Fibroblast of skin of right biceps (primary cell): Measurements from ENCODE around the gene GRK6.
A peak's percentile ranks its signal among the peaks of the same experiment; 100 is the strongest.

Experiments used
- DNase-seq: peaks from one replicate; pipeline ENCODE4 v3.0.0-alpha.2; 2013

GRK6 gene

GRCh38 chr5:177426566-177427210, at the start of gene GRK6:
Gene GRK6, plus strand, starts transcription at chr5:177426676. Its CDS starts 170 bp downstream, at chr5:177426846.
- peak; percentile 30 for DNase-seq

DNA sequence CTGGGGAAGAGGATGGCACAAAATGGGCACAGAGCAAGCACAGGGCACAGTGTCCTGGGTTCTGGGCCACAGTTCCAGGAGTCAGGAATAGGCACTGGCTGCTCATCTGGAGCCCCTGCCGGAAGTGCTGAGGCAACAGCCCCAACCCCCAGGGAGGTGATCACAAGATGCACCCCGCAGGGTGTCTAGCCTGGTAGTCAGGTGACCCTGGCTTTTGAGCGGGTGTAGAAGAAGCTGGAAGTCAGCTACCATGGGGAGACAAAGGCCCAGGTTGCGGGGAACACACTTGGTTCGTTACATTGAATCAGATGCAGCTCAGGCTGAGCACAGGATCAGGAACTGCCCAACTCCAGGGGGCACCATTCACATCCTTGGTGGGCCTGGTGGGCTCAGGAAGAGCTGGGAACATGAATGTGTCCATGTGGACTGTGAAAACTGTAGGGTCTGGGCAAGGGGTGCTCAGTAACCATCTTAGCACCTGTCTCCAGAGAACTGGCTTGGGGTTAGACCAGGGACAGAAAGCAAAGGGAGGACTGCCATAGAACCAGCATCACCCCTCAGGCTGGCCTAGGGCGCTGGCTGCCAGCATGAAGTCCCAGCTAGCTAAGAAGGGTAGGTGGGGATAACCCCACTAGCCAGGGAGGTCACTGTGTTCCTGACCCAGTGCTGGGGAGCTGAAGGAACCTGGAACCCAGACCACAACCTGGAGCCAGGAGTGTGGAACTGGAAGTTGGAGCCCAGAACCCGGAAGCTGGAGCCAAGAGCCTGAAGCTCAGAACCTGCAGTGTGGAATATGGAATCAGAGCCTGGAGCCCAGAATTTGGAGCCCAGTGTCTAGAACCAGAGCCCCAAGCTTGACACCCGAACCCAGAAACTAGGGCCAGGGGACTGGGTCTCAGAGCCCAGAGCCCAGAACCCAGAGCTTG, 48.4 kb upstream of the GRK6 start:
- no peak for DNase-seq

- peak; percentile 89 for DNase-seq
These were observed 47.3 kb upstream of the GRK6 start for GRCh38 chr5:177378884-177379883.

GRCh38 chr5:177380805-177381126, 45.7 kb upstream of the GRK6 start:
- no peak for DNase-seq

DNA sequence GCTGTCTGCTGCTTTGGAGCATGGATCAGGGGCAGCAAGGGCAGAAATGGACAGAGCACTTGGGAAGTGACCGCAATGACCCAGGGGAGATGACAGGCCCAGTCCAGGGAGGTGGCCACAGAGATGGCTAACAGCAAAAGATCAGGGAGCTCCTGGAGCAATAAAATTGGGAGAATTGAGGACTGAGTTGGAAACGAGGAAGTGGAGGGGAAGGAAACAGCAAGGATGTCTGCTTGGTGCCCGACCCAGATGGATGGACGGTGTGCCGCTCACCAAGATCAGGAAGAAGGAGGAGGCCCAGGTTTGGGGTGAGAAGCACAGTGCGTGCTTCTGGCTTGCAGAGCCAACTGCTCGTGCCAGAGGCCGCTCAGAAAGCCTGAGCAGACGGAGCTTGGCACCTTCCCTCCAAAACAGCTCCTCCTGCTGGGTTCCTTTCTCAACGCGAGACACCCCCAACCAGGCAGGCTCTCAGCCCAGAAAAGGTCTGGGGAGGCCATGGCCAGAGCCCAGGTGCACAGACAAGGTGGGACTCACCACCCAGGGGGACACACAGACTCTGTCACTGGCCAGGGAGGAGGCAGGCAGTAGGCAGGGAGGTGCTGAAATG, 44.0 kb upstream of the GRK6 start:
- DNase-seq = peak; percentile 21

DNA sequence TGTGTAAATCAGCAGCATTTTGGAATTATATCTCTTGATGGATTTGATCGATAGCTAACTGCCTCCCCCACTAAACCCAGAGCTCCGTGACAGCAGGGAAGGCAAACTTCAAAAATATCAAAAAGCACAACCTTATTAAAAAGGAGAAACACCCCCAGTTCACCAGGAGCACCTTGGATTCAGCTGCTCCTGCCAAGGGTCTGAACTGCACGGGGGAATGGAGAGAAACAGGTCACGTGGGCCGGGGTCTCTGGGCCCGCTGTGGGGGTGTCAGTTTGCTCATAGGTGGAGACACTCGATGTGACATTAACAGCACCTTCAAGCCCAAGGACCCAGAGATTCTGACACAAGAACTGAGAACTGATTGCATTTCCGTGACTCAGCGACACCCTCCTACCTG, 43.3 kb upstream of the GRK6 start:
- DNase-seq = no peak

GRCh38 chr5:177384134-177384533, 42.3 kb upstream of the GRK6 start, which contains the start of gene SLC34A1:
Gene SLC34A1, plus strand, starts transcription at chr5:177384434. Its CDS starts 1,308 bp downstream, at chr5:177385742.
- DNase-seq = no peak

DNA sequence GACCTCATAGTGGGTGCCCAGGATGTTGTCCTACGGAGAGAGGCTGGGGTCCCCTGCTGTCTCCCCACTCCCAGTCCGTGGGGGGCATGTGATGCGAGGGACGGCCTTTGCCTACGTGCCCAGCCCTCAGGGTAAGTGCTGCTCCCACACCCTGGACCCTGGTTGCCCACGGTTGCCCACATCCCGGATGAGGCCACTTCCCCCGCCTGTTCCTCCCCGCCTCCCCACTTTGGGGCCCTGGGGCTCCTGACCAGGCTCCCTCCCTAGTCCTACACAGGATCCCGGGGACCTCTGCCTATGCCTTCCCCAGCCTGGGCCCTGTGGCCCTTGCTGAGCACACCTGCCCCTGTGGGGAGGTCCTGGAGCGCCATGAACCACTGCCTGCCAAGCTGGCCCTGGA, 40.8 kb upstream of the GRK6 start:
- no peak for DNase-seq

- DNase-seq = no peak
These were observed 39.9 kb upstream of the GRK6 start for GRCh38 chr5:177386542-177386941.

GRCh38 chr5:177387405-177387804, 39.1 kb upstream of the GRK6 start:
- no peak for DNase-seq

DNA sequence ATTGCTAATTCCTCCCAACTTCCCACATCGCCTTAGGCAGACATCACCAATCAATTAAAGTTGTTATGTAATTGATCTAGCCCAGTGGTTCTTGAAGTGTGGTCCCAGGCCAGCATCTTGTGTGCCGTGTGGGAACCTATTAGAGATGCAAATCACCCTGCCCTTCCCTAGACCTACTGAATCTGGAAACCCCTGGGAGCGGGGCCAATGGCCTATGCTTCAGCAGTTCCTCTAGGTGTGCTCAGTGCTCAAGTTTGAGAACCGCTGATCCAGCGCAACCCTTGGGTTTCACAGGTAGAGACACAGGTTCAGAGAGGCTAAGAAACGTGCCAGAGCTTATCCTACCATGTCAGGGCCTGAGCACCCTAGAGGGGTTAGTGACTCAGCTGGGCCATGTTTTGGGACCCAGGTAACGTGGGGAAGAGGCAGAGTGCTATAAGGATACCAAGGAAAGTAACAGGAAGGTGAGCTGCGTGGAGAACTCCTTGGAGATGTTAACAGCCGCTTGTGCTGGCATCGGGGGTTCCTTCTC, 37.9 kb upstream of the GRK6 start:
- DNase-seq = no peak

DNA sequence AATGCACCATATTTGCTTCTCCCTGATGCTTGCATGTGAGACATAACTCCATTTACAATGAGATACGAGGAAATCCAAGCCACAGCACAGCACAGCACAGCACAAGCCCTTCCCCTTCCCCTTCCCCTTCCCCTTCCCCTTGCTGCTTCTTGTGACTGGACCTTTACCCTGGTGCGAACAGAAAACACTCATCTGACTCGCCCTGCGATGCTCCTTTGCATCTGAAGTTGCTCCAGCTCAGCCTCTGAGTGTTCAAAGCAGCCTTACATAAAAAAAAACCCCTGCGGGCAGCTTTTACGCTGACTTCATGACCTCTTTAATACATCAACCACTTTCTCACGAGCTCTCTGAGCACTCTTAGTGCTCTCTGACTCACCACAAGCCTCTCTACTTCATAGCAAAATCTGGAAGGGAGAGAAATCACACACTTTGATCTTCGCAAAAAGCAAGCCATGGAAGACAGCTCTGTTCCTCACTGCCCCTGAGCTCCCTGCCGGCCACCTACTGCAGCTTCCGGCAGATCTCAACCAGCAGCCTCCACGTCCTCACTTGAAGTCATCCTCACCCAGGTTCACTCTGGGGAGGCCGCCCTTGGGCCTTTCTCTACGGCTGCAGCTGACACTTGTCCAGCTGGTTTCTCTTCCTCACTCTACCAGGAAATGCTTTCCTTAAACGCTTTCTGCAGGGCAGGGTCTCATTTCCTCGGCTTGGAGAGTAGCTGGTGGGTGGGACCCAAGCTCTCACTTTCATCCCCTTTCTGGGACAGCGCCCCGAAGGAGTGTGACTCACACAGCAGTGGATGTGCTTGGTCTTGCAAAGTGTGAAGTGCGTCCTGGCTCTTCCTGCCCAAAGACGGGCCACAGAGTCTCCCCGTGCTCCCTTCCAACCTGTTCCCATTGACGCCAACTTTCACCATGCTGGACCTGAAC, 37.0 kb upstream of the GRK6 start:
- peak; percentile 79 for DNase-seq

GRCh38 chr5:177390363-177391300, 35.8 kb upstream of the GRK6 start:
- peak; percentile 79 for DNase-seq

DNA sequence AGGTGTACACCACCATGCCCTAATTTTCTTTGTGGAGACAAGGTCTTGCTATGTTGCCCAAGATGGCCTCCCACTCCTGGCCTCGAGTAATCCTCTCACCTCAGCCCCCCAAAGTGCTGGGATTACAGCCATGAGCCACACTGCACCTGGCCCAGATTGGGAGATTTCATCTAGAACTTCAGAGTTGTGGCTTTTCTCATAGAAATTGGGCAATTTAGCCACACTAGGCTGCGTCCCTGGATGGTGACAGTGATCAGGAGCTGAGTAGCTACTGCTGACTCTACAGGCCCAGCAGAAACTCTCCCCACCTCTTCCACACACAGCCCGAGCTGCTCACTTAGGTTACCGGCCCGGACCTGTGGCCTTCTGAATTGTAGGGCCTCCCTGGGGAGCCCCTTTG, 33.7 kb upstream of the GRK6 start:
- no peak for DNase-seq

GRCh38 chr5:177393206-177393765, 33.2 kb upstream of the GRK6 start:
- no peak for DNase-seq

DNA sequence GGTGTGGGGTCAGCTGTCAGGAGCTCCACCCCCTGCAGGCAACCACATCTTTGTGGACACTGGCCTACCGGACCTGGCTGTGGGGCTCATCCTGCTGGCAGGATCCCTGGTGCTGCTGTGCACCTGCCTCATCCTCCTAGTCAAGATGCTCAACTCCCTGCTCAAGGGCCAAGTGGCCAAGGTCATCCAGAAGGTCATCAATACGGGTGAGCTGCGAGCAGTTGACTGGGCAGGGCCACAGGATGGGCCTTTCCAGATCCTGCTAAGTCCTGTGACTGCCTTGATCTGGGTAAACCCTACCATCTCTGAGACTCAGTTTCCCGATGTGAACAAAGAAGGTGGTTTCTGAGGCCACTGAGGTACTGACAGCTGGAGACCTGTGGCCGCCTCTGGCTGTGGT, 32.5 kb upstream of the GRK6 start:
- no peak for DNase-seq

DNA sequence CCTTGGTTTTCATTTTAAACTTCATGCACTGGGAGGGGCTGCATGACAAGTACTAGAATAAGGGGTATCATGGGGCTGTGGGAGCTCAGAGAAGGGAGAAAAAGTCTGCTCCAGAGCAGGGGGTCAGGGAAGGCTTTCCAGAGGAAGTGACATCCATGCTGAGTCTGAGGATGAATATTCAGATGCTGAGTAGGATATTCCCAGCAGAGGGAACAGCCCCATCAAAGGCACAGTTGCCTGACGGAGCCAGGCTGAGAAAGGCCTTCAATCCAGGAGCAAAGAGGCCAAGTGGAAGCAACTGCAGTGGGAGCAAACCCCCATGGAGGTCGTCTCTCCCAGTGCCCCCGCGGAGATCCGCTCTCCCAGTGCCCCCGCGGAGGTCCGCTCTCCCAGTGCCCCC, 30.4 kb upstream of the GRK6 start:
- no peak for DNase-seq

DNA sequence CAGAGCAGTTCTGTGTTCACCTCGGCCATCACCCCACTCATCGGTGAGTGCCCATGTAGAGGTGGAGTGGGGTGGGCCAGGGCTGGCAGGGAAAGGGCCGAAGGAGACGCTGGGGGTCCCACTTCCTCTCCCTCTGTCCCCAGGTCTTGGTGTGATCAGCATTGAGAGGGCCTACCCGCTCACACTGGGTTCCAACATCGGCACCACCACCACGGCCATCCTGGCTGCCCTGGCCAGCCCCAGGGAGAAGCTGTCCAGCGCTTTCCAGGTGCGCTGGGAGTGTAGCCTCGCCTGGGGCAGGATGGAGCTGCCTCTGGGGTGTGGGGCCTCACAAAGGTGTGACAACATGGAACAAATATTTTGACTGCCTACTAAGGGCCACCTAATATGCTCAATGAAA, 29.7 kb upstream of the GRK6 start:
- DNase-seq = no peak

GRCh38 chr5:177397875-177398390, 28.5 kb upstream of the GRK6 start:
- DNase-seq = no peak
